ENCODE data around the gene AFDN. TPM values are rescaled to one million over a fixed set of nuclear protein-coding genes. Genes with fewer than 3 reads are reported as not detected.

The AFDN gene
- total and polyA plus RNA-seq, 9 donors = 29.7 to 60.3 (median 48.8) TPM

- H3K27ac ChIP-seq (ENCODE audit: low read length) = no peak overlapping the region
- H3K4me1 ChIP-seq (ENCODE audit: control insufficient read depth, insufficient read depth, low read length) = no peaks in the 10 kb centered on the region
- no peaks in the 10 kb centered on the region for H3K9me3 ChIP-seq (replicated peaks; ENCODE audit: control insufficient read depth, low read depth, low read length)
- H3K27me3 ChIP-seq (ENCODE audit: control insufficient read depth, insufficient read depth, low read length) = no peaks in the 10 kb centered on the region
- H3K36me3 ChIP-seq (ENCODE audit: control insufficient read depth, insufficient read depth, low read length) = no peaks in the 10 kb centered on the region
- DNase-seq = no peak
- H3K4me3 ChIP-seq (ENCODE audit: low read length) = no peak overlapping the region
- WGBS (ENCODE audit: insufficient coverage) = no CpG with 5 or more reads among the region's 2 CpGs
Observed at GRCh38 chr6:167851370-167851952, 24.8 kb downstream of the AFDN start.

DNA sequence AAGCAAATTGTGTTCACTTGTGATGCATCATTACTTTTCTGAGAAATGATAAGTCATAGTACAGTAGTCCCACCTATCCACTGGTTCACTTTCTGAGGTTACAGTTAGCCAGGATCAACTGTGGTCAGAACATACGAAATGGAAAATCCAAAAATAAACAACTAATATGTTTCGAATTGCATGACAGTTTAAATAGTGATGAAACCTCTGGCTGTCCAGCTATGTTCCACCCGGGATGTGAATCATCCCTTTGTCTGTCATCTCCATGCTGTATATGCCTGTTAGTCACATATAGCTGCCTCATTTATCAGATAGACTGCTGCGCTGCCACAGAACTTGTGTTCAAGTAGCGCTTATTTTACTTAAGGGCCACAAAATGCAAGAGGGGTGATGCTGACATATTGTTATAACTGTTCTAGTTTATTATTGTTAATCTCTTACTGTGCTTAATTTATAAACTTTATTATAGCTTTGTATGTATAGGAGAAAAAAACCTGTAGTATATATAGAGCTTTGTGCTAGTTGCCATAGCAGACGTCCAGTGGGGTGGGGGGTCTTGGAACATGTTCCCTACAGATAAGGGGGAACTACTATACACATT lies 29.2 kb downstream of the AFDN start:
- H3K27ac ChIP-seq (ENCODE audit: low read length) = no peak overlapping the region
- H3K4me1 ChIP-seq (ENCODE audit: control insufficient read depth, insufficient read depth, low read length) = no peaks in the 10 kb centered on the region
- 86% methylated on average over 1 of the region's 6 CpGs for WGBS (ENCODE audit: insufficient coverage)
- H3K27me3 ChIP-seq (ENCODE audit: control insufficient read depth, insufficient read depth, low read length) = no peaks in the 10 kb centered on the region
- H3K4me3 ChIP-seq (ENCODE audit: low read length) = no peak overlapping the region
- H3K9me3 ChIP-seq (replicated peaks; ENCODE audit: control insufficient read depth, low read depth, low read length) = no peaks in the 10 kb centered on the region
- DNase-seq = peak; percentile 18
- no peaks in the 10 kb centered on the region for H3K36me3 ChIP-seq (ENCODE audit: control insufficient read depth, insufficient read depth, low read length)

GRCh38 chr6:167856474-167856873 lies 29.8 kb downstream of the AFDN start:
- Histone ChIP-seq H3K36me3 (ENCODE audit: control insufficient read depth, insufficient read depth, low read length) (no peaks in the 10 kb centered on the region), H3K27ac (ENCODE audit: low read length) (no peak overlapping the region), H3K4me3 (ENCODE audit: low read length) (no peak overlapping the region), H3K27me3 (ENCODE audit: control insufficient read depth, insufficient read depth, low read length) (no peaks in the 10 kb centered on the region), H3K4me1 (ENCODE audit: control insufficient read depth, insufficient read depth, low read length) (no peaks in the 10 kb centered on the region), H3K9me3 (replicated peaks; ENCODE audit: control insufficient read depth, low read depth, low read length) (no peaks in the 10 kb centered on the region)
- DNase-seq = no peak
- no CpG with 5 or more reads among the region's 1 CpG for WGBS (ENCODE audit: insufficient coverage)

GRCh38 chr6:167856999-167857660 lies 30.4 kb downstream of the AFDN start:
- WGBS (ENCODE audit: insufficient coverage) = 81% methylated on average over 3 of the region's 5 CpGs
- no peak overlapping the region for H3K27ac ChIP-seq (ENCODE audit: low read length)
- no peaks in the 10 kb centered on the region for H3K36me3 ChIP-seq (ENCODE audit: control insufficient read depth, insufficient read depth, low read length)
- no peaks in the 10 kb centered on the region for H3K4me1 ChIP-seq (ENCODE audit: control insufficient read depth, insufficient read depth, low read length)
- no peaks in the 10 kb centered on the region for H3K27me3 ChIP-seq (ENCODE audit: control insufficient read depth, insufficient read depth, low read length)
- no peak overlapping the region for H3K4me3 ChIP-seq (ENCODE audit: low read length)
- H3K9me3 ChIP-seq (replicated peaks; ENCODE audit: control insufficient read depth, low read depth, low read length) = no peaks in the 10 kb centered on the region
- DNase-seq = no peak

DNA sequence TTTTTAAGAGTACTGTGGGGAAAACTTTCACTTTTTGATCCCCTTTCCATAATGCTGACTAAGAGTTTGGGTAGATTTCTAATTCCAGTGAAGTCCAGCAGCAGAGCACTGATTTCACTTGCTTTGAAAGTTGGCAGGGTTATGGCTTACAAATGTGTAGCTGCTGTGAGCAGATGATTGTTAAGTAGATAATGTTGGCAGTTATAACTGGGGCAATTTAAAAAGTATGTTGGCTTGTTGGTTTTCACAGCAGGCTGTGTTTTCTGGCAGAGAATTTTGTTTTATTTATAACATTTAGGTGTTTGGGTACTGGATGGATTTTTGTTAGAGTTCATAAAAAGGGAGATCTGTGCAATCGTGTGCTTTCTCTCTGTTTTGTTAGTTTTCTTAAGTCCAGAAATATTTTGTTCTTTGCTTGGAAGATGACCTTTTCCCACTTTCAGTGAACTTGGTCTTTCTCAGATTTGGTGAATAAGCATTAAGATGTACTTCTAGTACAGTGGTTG lies 31.4 kb downstream of the AFDN start:
- H3K36me3 ChIP-seq (ENCODE audit: control insufficient read depth, insufficient read depth, low read length) = no peaks in the 10 kb centered on the region
- DNase-seq = peak; percentile 68
- H3K9me3 ChIP-seq (replicated peaks; ENCODE audit: control insufficient read depth, low read depth, low read length) = no peaks in the 10 kb centered on the region
- no peaks in the 10 kb centered on the region for H3K27me3 ChIP-seq (ENCODE audit: control insufficient read depth, insufficient read depth, low read length)
- no peaks in the 10 kb centered on the region for H3K4me1 ChIP-seq (ENCODE audit: control insufficient read depth, insufficient read depth, low read length)
- no CpG with 5 or more reads among the region's 1 CpG for WGBS (ENCODE audit: insufficient coverage)
- no peak overlapping the region for H3K4me3 ChIP-seq (ENCODE audit: low read length)
- H3K27ac ChIP-seq (ENCODE audit: low read length) = no peak overlapping the region

- peak; percentile 7 for DNase-seq
- H3K9me3 ChIP-seq (replicated peaks; ENCODE audit: control insufficient read depth, low read depth, low read length) = no peaks in the 10 kb centered on the region
- H3K27ac ChIP-seq (ENCODE audit: low read length) = no peak overlapping the region
- no peaks in the 10 kb centered on the region for H3K36me3 ChIP-seq (ENCODE audit: control insufficient read depth, insufficient read depth, low read length)
- no peaks in the 10 kb centered on the region for H3K4me1 ChIP-seq (ENCODE audit: control insufficient read depth, insufficient read depth, low read length)
- H3K4me3 ChIP-seq (ENCODE audit: low read length) = no peak overlapping the region
- 41% methylated on average over 4 of the region's 7 CpGs for WGBS (ENCODE audit: insufficient coverage)
- H3K27me3 ChIP-seq (ENCODE audit: control insufficient read depth, insufficient read depth, low read length) = no peaks in the 10 kb centered on the region
Observed at GRCh38 chr6:167858842-167859664, 32.3 kb downstream of the AFDN start.

DNA sequence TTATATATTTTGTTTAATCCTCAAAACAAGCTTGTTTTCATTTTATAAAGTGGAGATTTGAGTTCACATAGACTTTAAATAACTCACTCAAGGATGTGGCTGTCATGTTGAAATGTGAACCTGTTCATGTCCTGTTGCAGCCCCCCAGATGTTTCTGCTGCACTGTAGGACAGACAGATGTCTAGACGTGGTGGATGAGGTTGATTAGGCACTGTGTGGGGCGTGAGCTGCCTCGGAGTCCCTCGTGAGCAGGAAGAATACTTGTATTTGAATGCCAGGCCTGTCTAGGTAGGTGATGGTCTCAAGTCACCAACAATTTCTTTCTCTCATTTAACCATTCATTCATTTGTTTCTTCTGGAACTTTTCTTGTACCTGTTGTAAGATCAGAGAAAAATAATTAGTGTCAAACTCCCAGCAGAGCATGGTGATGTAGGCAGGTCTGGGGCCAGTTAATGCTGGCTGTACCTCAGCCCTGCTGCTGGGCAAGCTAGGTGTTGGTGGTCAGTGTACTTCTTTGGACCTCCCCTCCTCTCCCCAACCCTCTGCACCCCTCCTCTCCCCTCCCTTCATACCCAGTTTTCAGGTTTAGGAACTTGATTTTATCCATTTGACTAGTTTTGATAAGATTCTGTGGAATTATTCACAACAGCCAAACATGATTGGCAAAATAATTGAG lies 34.0 kb downstream of the AFDN start:
- Histone ChIP-seq H3K36me3 (ENCODE audit: control insufficient read depth, insufficient read depth, low read length) (no peaks in the 10 kb centered on the region), H3K9me3 (replicated peaks; ENCODE audit: control insufficient read depth, low read depth, low read length) (no peaks in the 10 kb centered on the region), H3K27ac (ENCODE audit: low read length) (no peak overlapping the region), H3K4me3 (ENCODE audit: low read length) (no peak overlapping the region), H3K27me3 (ENCODE audit: control insufficient read depth, insufficient read depth, low read length) (no peaks in the 10 kb centered on the region), H3K4me1 (ENCODE audit: control insufficient read depth, insufficient read depth, low read length) (no peaks in the 10 kb centered on the region)
- 33% methylated on average over 1 of the region's 4 CpGs for WGBS (ENCODE audit: insufficient coverage)
- no peak for DNase-seq

DNA sequence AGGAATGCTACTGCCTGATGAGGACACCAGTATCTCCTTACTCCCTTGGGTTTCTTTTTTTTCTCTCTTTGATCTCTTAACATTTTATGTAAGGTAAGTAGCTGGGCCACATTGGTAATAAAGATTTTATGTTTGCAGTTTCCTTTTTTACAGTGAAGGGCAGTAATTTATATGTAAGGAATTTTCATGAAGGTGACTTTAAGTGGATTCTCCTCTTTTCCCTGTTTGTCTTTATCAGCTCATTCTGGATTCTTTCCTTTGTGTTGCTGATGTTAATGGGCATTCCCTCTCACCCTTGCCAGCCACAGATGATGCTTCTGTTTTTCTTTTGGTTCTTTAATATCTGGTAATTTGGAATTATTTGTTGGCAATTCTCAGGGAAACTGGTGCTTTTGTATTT lies 34.7 kb downstream of the AFDN start:
- no peak for DNase-seq
- H3K27ac ChIP-seq (ENCODE audit: low read length) = no peak overlapping the region
- H3K4me1 ChIP-seq (ENCODE audit: control insufficient read depth, insufficient read depth, low read length) = no peaks in the 10 kb centered on the region
- H3K27me3 ChIP-seq (ENCODE audit: control insufficient read depth, insufficient read depth, low read length) = no peaks in the 10 kb centered on the region
- H3K36me3 ChIP-seq (ENCODE audit: control insufficient read depth, insufficient read depth, low read length) = no peaks in the 10 kb centered on the region
- H3K4me3 ChIP-seq (ENCODE audit: low read length) = no peak overlapping the region
- H3K9me3 ChIP-seq (replicated peaks; ENCODE audit: control insufficient read depth, low read depth, low read length) = no peaks in the 10 kb centered on the region

DNA sequence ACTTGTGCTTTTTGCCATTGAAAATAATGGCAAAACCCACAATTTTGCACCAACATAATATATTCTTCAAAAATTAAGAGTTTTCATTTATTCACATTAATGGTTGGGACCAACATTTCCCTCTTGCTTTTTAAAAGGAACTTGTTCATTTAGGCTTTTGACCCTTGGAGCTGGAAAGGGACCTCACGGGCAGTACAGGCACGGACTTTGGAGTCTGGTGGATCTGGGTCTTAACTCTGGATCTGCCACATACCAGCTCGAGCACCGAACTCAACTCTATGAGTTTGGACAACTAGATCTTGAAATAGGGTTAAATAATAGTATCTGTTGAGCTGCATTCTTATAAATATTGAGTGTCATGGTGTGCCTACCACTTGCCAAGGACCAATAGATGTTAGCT lies 37.2 kb downstream of the AFDN start:
- H3K27me3 ChIP-seq (ENCODE audit: control insufficient read depth, insufficient read depth, low read length) = no peaks in the 10 kb centered on the region
- WGBS (ENCODE audit: insufficient coverage) = 92% methylated on average over 4 of the region's 4 CpGs

More for the DNA sequence above, 37.2 kb downstream of the AFDN start:
- Histone ChIP-seq H3K27ac (ENCODE audit: low read length) (no peak overlapping the region), H3K4me3 (ENCODE audit: low read length) (no peak overlapping the region), H3K4me1 (ENCODE audit: control insufficient read depth, insufficient read depth, low read length) (no peaks in the 10 kb centered on the region), H3K36me3 (ENCODE audit: control insufficient read depth, insufficient read depth, low read length) (peaks cover 2% of the 10 kb centered on the region), H3K9me3 (replicated peaks; ENCODE audit: control insufficient read depth, low read depth, low read length) (no peaks in the 10 kb centered on the region)
- DNase-seq = no peak

All from muscle of leg (tissue), 11 donors.